ENCODE measurements around the gene TARBP1. TPM values are rescaled to one million over a fixed set of nuclear protein-coding genes. Genes with fewer than 3 reads are reported as not detected.

TARBP1 gene
- total and polyA plus RNA-seq, 3 donors from 2014 or later = 29.5 to 39.8 (median 31.3) TPM

- Histone ChIP-seq H3K36me3 (ENCODE audit: low read depth, missing control alignments) (no peaks in the 10 kb centered on the region), H3K27me3 (no peaks in the 10 kb centered on the region), H3K4me3 (peak within 1 kb of the TSS; percentile 68 to 79), H3K9me3 (no peaks in the 10 kb centered on the region), H3K27ac (peak within 1 kb of the TSS; percentile 82 to 88), H3K4me1 (peaks cover 7% of the 10 kb centered on the region)
- TF ChIP-seq POLR2A (IDR thresholded peaks at IDR 0.05) (no peak), CTCF (IDR thresholded peaks at IDR 0.05) (peak in 2 of 3 experiments; percentile 16 to 25)
- 0% methylated on average over 43 to 62 of the region's 62 CpGs for WGBS, 2 donors
- peak; percentile 94 for DNase-seq
- intact Hi-C loops (cut with DNase I; ENCODE audit: low total_unique reads) = no loop called here
These were observed 105.7 kb downstream of the TARBP1 start, which contains the start of gene COA6 for GRCh38 chr1:234373064-234373958. TSS of gene COA6 (plus strand) at chr1:234373456. CDS start at chr1:234373467, 11 bp downstream.

GRCh38 chr1:234372011-234372757 is 106.8 kb downstream of the TARBP1 start:
- Histone ChIP-seq H3K9me3 (no peaks in the 10 kb centered on the region), H3K4me3 (peak overlapping the region; percentile 68 to 79), H3K36me3 (ENCODE audit: low read depth, missing control alignments) (no peaks in the 10 kb centered on the region), H3K27ac (no peak overlapping the region), H3K4me1 (peaks cover 7% of the 10 kb centered on the region), H3K27me3 (no peaks in the 10 kb centered on the region)
- no peak for DNase-seq
- 35 to 40% methylated on average over 9 of the region's 9 CpGs for WGBS, 2 donors
- TF ChIP-seq POLR2A (IDR thresholded peaks at IDR 0.05) (no peak), CTCF (IDR thresholded peaks at IDR 0.05) (no peak)
- intact Hi-C loops (cut with DNase I; ENCODE audit: low total_unique reads) = no loop called here

- no peak for DNase-seq
- no peaks in the 10 kb centered on the region for H3K9me3 ChIP-seq
- H3K27ac ChIP-seq = no peak overlapping the region
- WGBS, 2 donors = 58 to 64% methylated on average over 2 of the region's 2 CpGs
- H3K4me1 ChIP-seq = peaks cover 7% of the 10 kb centered on the region
- no peaks in the 10 kb centered on the region for H3K36me3 ChIP-seq (ENCODE audit: low read depth, missing control alignments)
- intact Hi-C loops (cut with DNase I; ENCODE audit: low total_unique reads) = no loop called here
- TF ChIP-seq POLR2A (IDR thresholded peaks at IDR 0.05) (no peak), CTCF (IDR thresholded peaks at IDR 0.05) (no peak)
- no peaks in the 10 kb centered on the region for H3K27me3 ChIP-seq
- H3K4me3 ChIP-seq = no peak overlapping the region
These were observed 107.6 kb downstream of the TARBP1 start for GRCh38 chr1:234371414-234371813.

GRCh38 chr1:234369784-234370183 is 109.2 kb downstream of the TARBP1 start:
- no peaks in the 10 kb centered on the region for H3K27me3 ChIP-seq
- 73 to 83% methylated on average over 1 of the region's 1 CpG for WGBS, 2 donors
- H3K4me3 ChIP-seq = no peak overlapping the region
- H3K9me3 ChIP-seq = no peaks in the 10 kb centered on the region
- H3K36me3 ChIP-seq (ENCODE audit: low read depth, missing control alignments) = no peaks in the 10 kb centered on the region
- TF ChIP-seq POLR2A (IDR thresholded peaks at IDR 0.05) (no peak), CTCF (IDR thresholded peaks at IDR 0.05) (no peak)
- no peak overlapping the region for H3K27ac ChIP-seq
- intact Hi-C loops (cut with DNase I; ENCODE audit: low total_unique reads) = no loop called here
- no peak for DNase-seq
- H3K4me1 ChIP-seq = peaks cover 6% of the 10 kb centered on the region

All from testis (tissue), 3 donors.